ENCODE data around the gene PLCD3. TPM values are rescaled to one million over a fixed set of nuclear protein-coding genes. Genes with fewer than 3 reads are reported as not detected.

PLCD3 gene, protein sequence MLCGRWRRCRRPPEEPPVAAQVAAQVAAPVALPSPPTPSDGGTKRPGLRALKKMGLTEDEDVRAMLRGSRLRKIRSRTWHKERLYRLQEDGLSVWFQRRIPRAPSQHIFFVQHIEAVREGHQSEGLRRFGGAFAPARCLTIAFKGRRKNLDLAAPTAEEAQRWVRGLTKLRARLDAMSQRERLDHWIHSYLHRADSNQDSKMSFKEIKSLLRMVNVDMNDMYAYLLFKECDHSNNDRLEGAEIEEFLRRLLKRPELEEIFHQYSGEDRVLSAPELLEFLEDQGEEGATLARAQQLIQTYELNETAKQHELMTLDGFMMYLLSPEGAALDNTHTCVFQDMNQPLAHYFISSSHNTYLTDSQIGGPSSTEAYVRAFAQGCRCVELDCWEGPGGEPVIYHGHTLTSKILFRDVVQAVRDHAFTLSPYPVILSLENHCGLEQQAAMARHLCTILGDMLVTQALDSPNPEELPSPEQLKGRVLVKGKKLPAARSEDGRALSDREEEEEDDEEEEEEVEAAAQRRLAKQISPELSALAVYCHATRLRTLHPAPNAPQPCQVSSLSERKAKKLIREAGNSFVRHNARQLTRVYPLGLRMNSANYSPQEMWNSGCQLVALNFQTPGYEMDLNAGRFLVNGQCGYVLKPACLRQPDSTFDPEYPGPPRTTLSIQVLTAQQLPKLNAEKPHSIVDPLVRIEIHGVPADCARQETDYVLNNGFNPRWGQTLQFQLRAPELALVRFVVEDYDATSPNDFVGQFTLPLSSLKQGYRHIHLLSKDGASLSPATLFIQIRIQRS
- total RNA-seq = 1 to 10 TPM; 4.2 to 4.9 TPM

DNA sequence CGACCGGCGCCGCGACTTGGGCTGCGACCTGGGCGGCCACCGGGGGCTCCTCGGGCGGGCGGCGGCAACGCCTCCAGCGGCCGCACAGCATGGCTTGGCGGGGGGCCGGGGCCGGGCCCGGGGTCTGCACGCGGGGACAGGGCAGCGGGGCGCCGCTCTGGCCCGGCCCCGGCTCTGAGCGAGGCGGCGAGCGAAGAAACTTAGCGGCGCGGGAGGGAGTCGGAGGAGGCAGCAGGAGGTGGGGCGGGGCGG is at the start of gene PLCD3:
Gene PLCD3 (minus strand): TSS at position 196 of the 252 bp plus-strand sequence. CDS start 105 bp downstream, at position 91.
- no peaks in the 10 kb centered on the region for H3K36me3 Mint-ChIP-seq
- H3K4me1 Mint-ChIP-seq = peaks cover 8% of the 10 kb centered on the region
- no peaks in the 10 kb centered on the region for H3K9me3 Mint-ChIP-seq
- DNase-seq = no peak
- peaks cover 13% of the 10 kb centered on the region for H3K27me3 Mint-ChIP-seq
- peak within 1 kb of the TSS; percentile 81 for H3K4me3 Mint-ChIP-seq
- POLR2A ChIA-PET = interaction anchor here (1.0 to 1.6 kb wide), 2 partner anchors 16 to 19 kb away, joined by 3 to 4 read pairs; partner anchors contain the start of gene HEXIM1
- peak within 1 kb of the TSS; percentile 77 for H3K27ac Mint-ChIP-seq
- ATAC-seq (ENCODE audit: low read depth) = peak; percentile 24

DNA sequence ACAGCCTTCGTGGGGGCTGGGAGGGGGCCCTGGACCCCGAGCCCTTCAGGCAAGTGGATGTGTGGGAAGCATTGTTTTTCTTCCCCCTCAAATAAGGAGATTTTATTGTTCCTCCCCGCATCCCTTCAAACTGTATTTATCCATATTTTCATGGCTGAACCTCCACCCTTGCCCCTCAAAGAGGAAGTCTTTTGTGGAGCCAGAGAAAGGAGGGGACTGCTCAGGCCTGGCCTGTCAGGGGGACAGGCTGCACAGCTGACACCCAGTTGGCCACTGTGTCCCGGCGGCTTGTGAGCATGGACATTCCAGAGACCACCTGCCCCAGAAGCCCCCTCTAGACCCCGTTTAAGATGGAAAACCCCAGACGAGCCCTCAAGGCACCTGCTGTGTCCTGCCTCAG is 45.2 kb upstream of the PLCD3 start:
- Mint-ChIP-seq H3K27me3 (no peaks in the 10 kb centered on the region), H3K4me1 (peaks cover 5% of the 10 kb centered on the region), H3K4me3 (no peak overlapping the region), H3K36me3 (no peaks in the 10 kb centered on the region), H3K9me3 (no peaks in the 10 kb centered on the region), H3K27ac (no peak overlapping the region)
- POLR2A ChIA-PET = interaction anchor here (1.0 kb wide), 1 partner anchor 16 kb away, joined by 7 read pairs; the partner anchor contains the start of gene HEXIM2
- DNase-seq (no peak), ATAC-seq (ENCODE audit: low read depth) (no peak)

DNA sequence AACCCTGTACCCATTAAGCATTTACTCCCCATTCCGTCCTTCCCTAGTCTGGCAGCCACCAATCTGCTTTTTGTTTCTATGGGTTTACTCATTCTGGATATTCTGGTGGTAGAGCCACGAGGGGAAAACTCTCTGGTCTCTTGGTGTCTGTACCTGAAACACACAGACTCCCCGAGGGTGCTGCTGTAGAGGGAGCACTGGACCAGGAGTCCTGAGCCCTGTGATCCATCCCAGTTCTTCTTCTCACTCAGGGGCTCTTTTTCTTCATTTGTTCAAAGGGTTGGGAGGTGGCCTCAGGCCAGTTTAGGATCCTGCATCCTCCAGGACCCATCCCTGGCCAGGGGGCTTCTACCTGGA is 43.4 kb upstream of the PLCD3 start:
- Mint-ChIP-seq H3K4me3 (no peak overlapping the region), H3K36me3 (no peaks in the 10 kb centered on the region), H3K4me1 (peaks cover 7% of the 10 kb centered on the region), H3K27me3 (no peaks in the 10 kb centered on the region), H3K9me3 (no peaks in the 10 kb centered on the region), H3K27ac (peak overlapping the region; percentile 17)
- DNase-seq (no peak), ATAC-seq (ENCODE audit: low read depth) (no peak)
- POLR2A ChIA-PET = interaction anchor here (0.8 to 1.0 kb wide), 2 partner anchors 21 to 28 kb away, joined by 3 to 7 read pairs; no protein-coding TSS in a partner anchor

DNA sequence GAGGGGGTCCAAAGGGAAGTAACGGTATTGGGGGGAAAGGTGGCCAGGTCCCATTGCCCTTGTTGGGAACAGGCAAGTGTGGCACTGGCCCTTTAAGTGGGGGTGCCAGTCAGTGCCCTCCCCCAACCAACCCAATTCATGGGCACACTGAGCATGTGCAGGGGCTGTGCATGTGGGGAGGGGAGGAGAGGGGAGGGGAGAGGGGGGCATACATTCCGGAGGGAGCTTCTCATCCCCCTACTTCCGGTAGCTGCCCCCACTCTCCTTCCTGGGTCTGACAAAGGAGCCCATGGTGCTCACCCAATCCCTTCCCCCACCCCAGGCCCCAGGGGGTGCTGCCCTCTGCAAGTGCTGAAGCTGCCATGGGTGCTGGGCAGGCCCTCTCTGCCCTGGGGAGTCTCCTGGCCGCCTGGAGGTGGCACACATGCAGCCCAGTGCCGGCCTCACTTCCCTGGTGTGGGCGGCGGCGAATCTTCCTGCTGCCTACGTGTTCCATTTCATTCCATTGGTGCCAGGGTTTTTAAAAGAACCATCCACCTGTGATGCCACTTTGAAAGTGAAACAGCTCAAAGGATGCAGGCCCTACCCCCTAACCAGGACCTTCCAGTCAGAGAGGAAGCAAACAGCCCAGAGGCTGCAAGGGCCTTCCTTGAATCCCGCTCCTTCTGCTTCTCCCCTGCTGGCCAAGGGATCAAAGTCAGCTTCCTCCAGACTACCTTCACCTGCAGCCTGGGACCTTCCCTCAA is 40.4 kb upstream of the PLCD3 start:
- POLR2A ChIA-PET = interaction anchor here (0.7 to 4.0 kb wide), 15 partner anchors 12 to 258 kb away, joined by 3 to 74 read pairs (median 5); partner anchors contain the start of genes ACBD4, HEXIM1, HEXIM2 and NMT1
- peak overlapping the region; percentile 86 for H3K4me3 Mint-ChIP-seq
- peaks cover 7% of the 10 kb centered on the region for H3K4me1 Mint-ChIP-seq
- H3K27ac Mint-ChIP-seq = peak overlapping the region; percentile 96
- H3K9me3 Mint-ChIP-seq = no peaks in the 10 kb centered on the region
- H3K36me3 Mint-ChIP-seq = no peaks in the 10 kb centered on the region
- peak; percentile 72 for DNase-seq
- no peaks in the 10 kb centered on the region for H3K27me3 Mint-ChIP-seq
- ATAC-seq (ENCODE audit: low read depth) = peak; percentile 71

DNA sequence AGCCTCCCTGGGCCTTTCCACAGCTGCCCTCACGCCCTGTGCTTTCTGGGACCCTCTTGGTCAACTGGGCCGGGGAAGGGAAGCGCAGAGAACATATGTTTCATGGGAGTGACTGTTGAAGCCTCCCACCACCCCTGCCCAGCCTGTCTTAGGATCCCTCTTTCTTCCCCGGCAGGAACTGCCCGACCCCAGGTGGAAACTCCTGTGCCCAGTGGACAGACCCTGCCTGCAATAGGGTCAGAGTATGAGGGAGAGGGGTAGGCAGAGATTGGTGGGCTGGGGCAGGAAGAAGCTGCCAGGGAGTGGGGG is 39.9 kb upstream of the PLCD3 start:
- peak overlapping the region; percentile 86 for H3K4me3 Mint-ChIP-seq
- H3K36me3 Mint-ChIP-seq = no peaks in the 10 kb centered on the region
- ATAC-seq (ENCODE audit: low read depth) (no peak), DNase-seq (no peak)
- POLR2A ChIA-PET = interaction anchor here (1.1 to 4.0 kb wide), 7 partner anchors 11 to 77 kb away, joined by 4 to 74 read pairs (median 8); partner anchors contain the start of genes HEXIM1 and HEXIM2
- no peaks in the 10 kb centered on the region for H3K9me3 Mint-ChIP-seq
- peak overlapping the region; percentile 96 for H3K27ac Mint-ChIP-seq
- no peaks in the 10 kb centered on the region for H3K27me3 Mint-ChIP-seq
- H3K4me1 Mint-ChIP-seq = peaks cover 7% of the 10 kb centered on the region

DNA sequence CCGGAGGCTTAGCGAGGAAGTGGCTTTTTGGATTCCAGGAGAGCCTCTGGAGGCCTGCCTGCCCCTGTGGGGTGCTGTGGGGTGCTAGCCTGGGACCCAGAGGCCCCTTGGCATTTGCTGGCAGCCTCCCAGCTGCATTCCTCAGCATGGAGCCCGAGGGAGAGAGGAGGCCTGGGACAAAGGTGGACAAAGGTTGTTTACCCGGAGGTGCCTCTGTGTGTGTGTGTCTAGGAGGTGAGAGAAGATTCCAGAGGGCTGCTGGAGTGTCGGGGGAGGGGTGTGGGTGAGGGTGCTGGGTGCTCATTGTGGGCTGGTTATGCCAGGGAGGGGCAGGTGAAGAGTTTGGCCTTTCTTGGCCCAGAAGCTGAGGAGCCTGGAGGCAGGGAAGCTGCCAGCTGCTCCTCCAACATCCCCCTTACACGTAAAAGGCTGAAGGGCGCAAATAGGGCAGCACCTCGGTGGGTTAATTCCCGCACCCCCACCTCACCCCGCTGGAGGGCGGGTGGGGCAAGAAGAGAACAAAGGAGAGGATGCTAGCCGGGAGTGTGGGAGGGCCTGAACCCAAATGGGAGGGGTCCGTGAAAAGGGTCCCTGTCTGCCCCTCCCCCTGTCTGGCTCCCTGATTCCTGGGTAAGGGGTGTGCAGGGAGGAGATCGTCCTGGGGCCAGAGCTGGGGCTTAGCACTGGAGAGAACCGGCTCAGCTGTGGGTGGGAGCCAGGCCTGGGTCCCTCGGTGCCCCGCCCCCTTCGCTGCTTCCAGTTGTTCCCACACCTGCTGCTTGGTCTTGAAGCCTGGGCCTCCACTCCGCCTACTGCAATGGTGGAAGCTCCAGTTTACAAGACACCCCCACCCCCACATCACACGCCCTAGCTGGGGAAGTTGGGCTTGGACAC is 39.3 kb upstream of the PLCD3 start:
- POLR2A ChIA-PET = interaction anchor here (1.0 to 4.0 kb wide), 8 partner anchors 10 to 77 kb away, joined by 4 to 74 read pairs (median 6); partner anchors contain the start of genes HEXIM1 and HEXIM2
- DNase-seq = no peak
- H3K4me3 Mint-ChIP-seq = peak overlapping the region; percentile 86
- H3K9me3 Mint-ChIP-seq = no peaks in the 10 kb centered on the region
- no peaks in the 10 kb centered on the region for H3K36me3 Mint-ChIP-seq
- H3K4me1 Mint-ChIP-seq = peaks cover 7% of the 10 kb centered on the region
- no peaks in the 10 kb centered on the region for H3K27me3 Mint-ChIP-seq
- peak overlapping the region; percentile 96 for H3K27ac Mint-ChIP-seq
- no peak for ATAC-seq (ENCODE audit: low read depth)

DNA sequence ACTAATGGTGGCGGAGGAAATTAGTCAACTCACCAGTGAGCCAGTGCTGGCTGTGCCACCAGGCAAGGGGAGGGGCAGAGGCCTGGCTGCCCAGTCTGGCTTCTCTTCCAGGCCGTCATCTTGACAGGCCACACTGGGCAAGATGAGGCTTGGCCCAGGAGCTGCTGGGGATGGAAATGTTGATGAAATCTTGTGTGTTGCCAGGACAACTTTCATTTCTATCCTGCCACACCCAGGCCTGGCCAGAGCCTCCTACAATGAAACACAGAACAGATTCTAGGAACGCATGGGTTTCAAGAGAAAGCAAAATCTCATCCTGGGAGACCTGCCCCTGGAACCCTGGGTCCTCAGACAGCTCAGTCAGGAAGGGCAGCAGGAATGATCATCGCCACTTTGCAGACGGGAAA is 38.6 kb upstream of the PLCD3 start:
- H3K27me3 Mint-ChIP-seq = no peaks in the 10 kb centered on the region
- DNase-seq (no peak), ATAC-seq (ENCODE audit: low read depth) (no peak)
- POLR2A ChIA-PET = interaction anchor here (1.0 to 4.0 kb wide), 3 partner anchors 10 to 48 kb away, joined by 5 to 74 read pairs (median 55); partner anchors contain the start of genes HEXIM1 and HEXIM2
- H3K4me1 Mint-ChIP-seq = peaks cover 8% of the 10 kb centered on the region
- no peak overlapping the region for H3K4me3 Mint-ChIP-seq
- H3K27ac Mint-ChIP-seq = peak overlapping the region; percentile 83
- no peaks in the 10 kb centered on the region for H3K9me3 Mint-ChIP-seq
- peaks cover 3% of the 10 kb centered on the region for H3K36me3 Mint-ChIP-seq

DNA sequence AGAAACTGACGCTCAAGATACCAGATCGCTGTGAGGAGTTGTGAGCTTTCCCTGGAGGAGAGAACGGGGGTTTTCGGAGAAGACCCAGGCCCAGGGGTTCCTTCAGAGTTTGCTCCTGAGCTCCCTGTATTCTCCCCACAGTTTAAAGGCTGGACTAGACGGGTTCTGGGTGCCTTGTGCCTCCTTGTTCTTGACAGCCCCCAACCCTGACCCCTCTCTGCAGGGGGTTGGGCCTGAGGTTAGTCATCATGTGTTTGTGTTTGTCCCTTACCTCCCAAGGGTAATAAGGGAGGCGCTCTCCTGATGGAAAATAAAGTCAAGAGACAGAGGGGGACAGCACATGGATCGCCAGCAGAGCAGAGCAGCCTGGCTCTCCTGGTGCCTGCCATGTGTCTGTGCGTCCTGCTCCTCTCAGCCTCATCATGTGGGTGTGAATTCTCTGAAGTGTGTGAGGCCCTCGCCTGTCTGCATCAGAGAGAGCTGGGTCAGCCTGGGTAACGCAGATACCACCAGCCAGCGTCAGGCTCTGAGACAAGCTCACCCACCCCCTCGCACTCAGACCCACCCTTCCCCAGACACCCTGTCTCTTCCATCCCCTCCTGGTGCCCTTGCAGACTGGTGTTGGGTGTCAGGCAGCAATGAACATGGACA is 38.1 kb upstream of the PLCD3 start:
- POLR2A ChIA-PET = interaction anchor here (0.9 to 4.0 kb wide), 4 partner anchors 9 to 48 kb away, joined by 5 to 74 read pairs (median 30); partner anchors contain the start of genes HEXIM1 and HEXIM2
- no peak overlapping the region for H3K27ac Mint-ChIP-seq
- H3K4me1 Mint-ChIP-seq = peaks cover 9% of the 10 kb centered on the region
- H3K4me3 Mint-ChIP-seq = no peak overlapping the region
- peaks cover 3% of the 10 kb centered on the region for H3K36me3 Mint-ChIP-seq
- no peaks in the 10 kb centered on the region for H3K27me3 Mint-ChIP-seq
- no peak for DNase-seq
- ATAC-seq (ENCODE audit: low read depth) = no peak
- no peaks in the 10 kb centered on the region for H3K9me3 Mint-ChIP-seq

DNA sequence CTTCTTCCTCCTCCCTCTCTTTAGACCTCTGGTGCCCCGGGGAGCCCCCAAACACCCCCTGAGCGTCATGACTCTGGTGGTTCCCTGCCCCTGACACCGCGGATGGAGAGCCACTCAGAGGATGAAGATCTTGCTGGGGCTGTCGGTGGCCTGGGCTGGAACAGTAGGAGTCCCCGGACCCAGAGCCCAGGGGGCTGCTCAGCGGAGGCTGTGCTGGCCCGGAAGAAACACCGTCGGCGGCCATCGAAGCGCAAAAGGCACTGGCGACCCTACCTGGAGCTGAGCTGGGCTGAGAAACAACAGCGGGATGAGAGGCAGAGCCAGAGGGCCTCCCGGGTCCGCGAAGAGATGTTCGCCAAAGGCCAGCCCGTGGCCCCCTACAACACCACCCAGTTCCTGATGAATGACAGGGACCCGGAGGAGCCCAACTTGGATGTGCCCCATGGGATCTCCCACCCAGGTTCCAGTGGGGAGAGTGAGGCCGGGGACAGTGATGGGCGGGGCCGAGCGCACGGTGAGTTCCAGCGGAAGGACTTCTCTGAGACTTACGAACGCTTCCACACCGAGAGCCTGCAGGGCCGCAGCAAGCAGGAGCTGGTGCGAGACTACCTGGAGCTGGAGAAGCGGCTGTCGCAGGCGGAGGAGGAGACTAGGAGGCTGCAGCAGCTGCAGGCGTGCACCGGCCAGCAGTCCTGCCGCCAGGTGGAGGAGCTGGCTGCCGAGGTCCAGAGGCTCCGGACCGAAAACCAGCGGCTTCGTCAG is 36.9 kb upstream of the PLCD3 start:
- Mint-ChIP-seq H3K4me1 (peaks cover 16% of the 10 kb centered on the region), H3K4me3 (no peak overlapping the region), H3K27me3 (no peaks in the 10 kb centered on the region), H3K27ac (no peak overlapping the region), H3K9me3 (no peaks in the 10 kb centered on the region), H3K36me3 (peaks cover 3% of the 10 kb centered on the region)
- POLR2A ChIA-PET = interaction anchor here (0.9 kb wide), 1 partner anchor 8 kb away, joined by 5 read pairs; the partner anchor contains the start of gene HEXIM2
- no peak for ATAC-seq (ENCODE audit: low read depth)
- no peak for DNase-seq

DNA sequence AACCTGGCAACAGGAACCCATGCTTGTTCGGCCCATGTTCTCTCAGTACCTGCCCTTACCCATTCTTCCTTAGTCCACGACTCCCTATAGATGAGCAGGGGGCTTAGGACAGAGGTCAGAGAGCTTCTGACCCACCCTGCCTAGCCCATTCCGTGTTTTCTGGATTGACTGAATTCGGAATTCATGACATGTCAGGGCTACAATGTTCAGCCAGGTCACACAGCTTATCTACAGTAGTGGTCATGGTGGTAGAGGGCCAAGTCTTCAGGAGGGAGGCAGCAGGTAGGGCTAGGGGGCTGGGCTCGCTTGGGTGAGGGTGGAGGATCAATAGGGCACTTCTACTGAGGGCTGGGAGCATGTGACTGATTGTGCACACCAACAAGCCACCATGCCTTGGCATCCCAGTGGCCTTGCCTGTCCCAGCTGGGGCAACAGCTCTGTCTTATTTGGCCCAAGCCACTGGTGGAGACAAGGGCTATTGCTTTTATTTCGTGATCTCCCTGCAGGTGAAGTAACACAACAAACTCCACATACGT is 32.5 kb upstream of the PLCD3 start:
- POLR2A ChIA-PET = interaction anchor here (7.3 kb wide), 1 partner anchor 15 kb away, joined by 290 read pairs; the partner anchor contains the start of gene HEXIM1
- DNase-seq = no peak
- Mint-ChIP-seq H3K27me3 (no peaks in the 10 kb centered on the region), H3K9me3 (no peaks in the 10 kb centered on the region), H3K4me3 (no peak overlapping the region), H3K36me3 (peaks cover 6% of the 10 kb centered on the region), H3K27ac (no peak overlapping the region), H3K4me1 (peaks cover 23% of the 10 kb centered on the region)
- no peak for ATAC-seq (ENCODE audit: low read depth)
